Measurements from ENCODE around the gene IER5. TPM values are rescaled to one million over a fixed set of nuclear protein-coding genes. Genes with fewer than 3 reads are reported as not detected.

The IER5 gene
- total and polyA plus RNA-seq, 2 donors (not counting 1 experiment from before 2014, with no cell fraction given): 98.1 to 166 TPM

- Histone ChIP-seq H3K4me2 (replicated peaks; ENCODE audit: low read depth, low read length, poor library complexity, severe bottlenecking) (no peak overlapping the region), H3K79me2 (ENCODE audit: control insufficient read depth, insufficient read depth, low read length) (peaks cover 44% of the 10 kb centered on the region), H3K4me1 (ENCODE audit: control insufficient read depth in 2 of 2, insufficient read depth in 2 of 2, low read length in 2 of 2) (peaks cover 40 to 44% of the 10 kb centered on the region in 2 donors), H3K4me3 (ENCODE audit: control extremely low read depth in 1 of 5, extremely low read depth in 1 of 5, insufficient read depth in 1 of 5, low read depth in 2 of 5, low read length in 4 of 5) (no peak overlapping the region), H3K27me3 (replicated peaks in 1 of 4; ENCODE audit: control extremely low read depth in 1 of 4, control insufficient read depth in 3 of 4, insufficient read depth in 4 of 4, low read length in 3 of 4) (no peaks in the 10 kb centered on the region), H3K9me3 (ENCODE audit: control extremely low read depth in 1 of 3, control insufficient read depth in 2 of 3, insufficient read depth in 1 of 3, low read length in 2 of 3) (no peaks in the 10 kb centered on the region), H3K27ac (ENCODE audit: low read length in 2 of 2) (no peak overlapping the region), H4K20me1 (ENCODE audit: control insufficient read depth, insufficient read depth, low read length, poor library complexity, severe bottlenecking) (peaks cover 40% of the 10 kb centered on the region), H3K9ac (ENCODE audit: low read length) (no peak overlapping the region), H2AFZ (ENCODE audit: insufficient read depth, low read depth, low read length, poor library complexity, severe bottlenecking) (no peak overlapping the region), H3K36me3 (replicated peaks in 1 of 2; ENCODE audit: control extremely low read depth in 1 of 2, control insufficient read depth in 1 of 2, extremely low read depth in 1 of 2, insufficient read depth in 2 of 2, low read length in 1 of 2) (peaks cover 5 to 39% of the 10 kb centered on the region in 2 experiments)
- Mint-ChIP-seq H3K4me3 (no peak overlapping the region), H3K9me3 (ENCODE audit: insufficient read depth) (no peaks in the 10 kb centered on the region), H3K27me3 (no peaks in the 10 kb centered on the region), H3K27ac (no peak overlapping the region), H3K4me1 (peaks cover 66% of the 10 kb centered on the region)
- ATAC-seq (ENCODE audit: low read depth) (no peak), DNase-seq (no peak)
- POLR2A ChIA-PET: interaction anchor here (0.7 to 1.3 kb wide), 2 partner anchors 10 kb away, joined by 3 to 4 read pairs; no protein-coding TSS in a partner anchor
- 89% methylated on average over 3 of the region's 5 CpGs for WGBS (ENCODE audit: insufficient coverage)
- intact Hi-C loops (cut with micrococcal nuclease): no loop called here
- TF ChIP-seq EZH2 (IDR thresholded peaks at IDR 0.05; ENCODE audit: borderline replicate concordance, insufficient read depth, low read depth, low read length, poor library complexity, severe bottlenecking) (no peak), CTCF (IDR thresholded peaks at IDR 0.05) (no peak)
- CTCF ChIA-PET: interaction anchor here (0.6 to 7.7 kb wide), 4 partner anchors 37 to 72 kb away, joined by 3 to 51 read pairs (median 4); no protein-coding TSS in a partner anchor
Observed at GRCh38 chr1:181095763-181096184, 7.3 kb downstream of the IER5 start.

DNA sequence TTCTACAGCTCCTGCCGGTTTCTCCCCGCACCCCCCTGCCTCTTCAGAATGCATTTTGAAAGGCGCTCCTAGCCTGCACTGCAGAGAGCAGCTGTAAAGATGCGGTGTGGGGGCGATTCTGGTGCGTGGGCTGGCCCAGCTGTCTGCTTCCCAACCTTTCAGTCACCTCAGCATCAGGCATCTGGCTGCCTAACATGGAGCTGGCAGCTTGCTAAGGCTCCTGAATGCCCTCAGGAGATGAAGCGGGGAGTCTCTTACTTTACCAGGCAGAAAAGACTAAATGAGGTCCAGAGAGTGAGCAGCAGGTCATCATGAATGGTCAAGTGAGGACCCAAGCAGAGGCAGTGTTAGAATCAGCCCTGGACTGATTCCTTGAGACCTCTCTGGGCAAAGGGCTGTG lies 8.7 kb downstream of the IER5 start:
- Mint-ChIP-seq H3K4me3 (no peak overlapping the region), H3K27me3 (no peaks in the 10 kb centered on the region), H3K9me3 (ENCODE audit: insufficient read depth) (no peaks in the 10 kb centered on the region), H3K27ac (no peak overlapping the region), H3K4me1 (peaks cover 55% of the 10 kb centered on the region)
- H2AFZ ChIP-seq (ENCODE audit: insufficient read depth, low read depth, low read length, poor library complexity, severe bottlenecking): no peak overlapping the region
- peaks cover 4 to 31% of the 10 kb centered on the region in 2 experiments for H3K36me3 ChIP-seq (replicated peaks in 1 of 2; ENCODE audit: control extremely low read depth in 1 of 2, control insufficient read depth in 1 of 2, extremely low read depth in 1 of 2, insufficient read depth in 2 of 2, low read length in 1 of 2)
- TF ChIP-seq CTCF (IDR thresholded peaks at IDR 0.05) (no peak), EZH2 (IDR thresholded peaks at IDR 0.05; ENCODE audit: borderline replicate concordance, insufficient read depth, low read depth, low read length, poor library complexity, severe bottlenecking) (no peak)
- no peak overlapping the region for H3K27ac ChIP-seq (ENCODE audit: low read length in 2 of 2)
- H3K4me1 ChIP-seq (ENCODE audit: control insufficient read depth in 2 of 2, insufficient read depth in 2 of 2, low read length in 2 of 2): peaks cover 25 to 30% of the 10 kb centered on the region in 2 donors
- H3K9ac ChIP-seq (ENCODE audit: low read length): no peak overlapping the region
- ATAC-seq (ENCODE audit: low read depth) (no peak), DNase-seq (no peak)
- no peak overlapping the region for H3K4me3 ChIP-seq (ENCODE audit: control extremely low read depth in 1 of 5, extremely low read depth in 1 of 5, insufficient read depth in 1 of 5, low read depth in 2 of 5, low read length in 4 of 5)
- peaks cover 27% of the 10 kb centered on the region for H4K20me1 ChIP-seq (ENCODE audit: control insufficient read depth, insufficient read depth, low read length, poor library complexity, severe bottlenecking)
- intact Hi-C loops (cut with micrococcal nuclease): no loop called here
- ChIA-PET CTCF (interaction anchor here (0.9 to 7.7 kb wide), 3 partner anchors 13 to 45 kb away, joined by 3 to 51 read pairs (median 8); no protein-coding TSS in a partner anchor), POLR2A (interaction anchor here (1.1 to 1.5 kb wide), 2 partner anchors 9 to 31 kb away, joined by 5 to 7 read pairs; partner anchors contain the start of gene IER5)
- no peaks in the 10 kb centered on the region for H3K27me3 ChIP-seq (replicated peaks in 1 of 4; ENCODE audit: control extremely low read depth in 1 of 4, control insufficient read depth in 3 of 4, insufficient read depth in 4 of 4, low read length in 3 of 4)
- no peaks in the 10 kb centered on the region for H3K9me3 ChIP-seq (ENCODE audit: control extremely low read depth in 1 of 3, control insufficient read depth in 2 of 3, insufficient read depth in 1 of 3, low read length in 2 of 3)
- WGBS (ENCODE audit: insufficient coverage): 94% methylated on average over 7 of the region's 7 CpGs
- peaks cover 29% of the 10 kb centered on the region for H3K79me2 ChIP-seq (ENCODE audit: control insufficient read depth, insufficient read depth, low read length)
- no peak overlapping the region for H3K4me2 ChIP-seq (replicated peaks; ENCODE audit: low read depth, low read length, poor library complexity, severe bottlenecking)
